PFSK-1 (cell line): ENCODE data around the gene PLAAT5.

Source experiments
- FOXP2 ChIP-seq: optimal IDR thresholded peaks from 2 replicates; pipeline ENCODE3; 2011; ENCODE audit warnings: borderline replicate concordance, control low read depth, inconsistent platforms; ENCODE audit not compliant: insufficient read depth; ENCODE audit errors: extremely low read length, extremely low read depth
- POLR2AphosphoS5 ChIP-seq: IDR thresholded peaks from 2 replicates; pipeline ENCODE4 v1.6.1; 2012; ENCODE audit warnings: low read depth, mild to moderate bottlenecking, control low read depth, low read length, moderate library complexity
- SIN3A ChIP-seq: IDR thresholded peaks from 2 replicates; pipeline ENCODE4 v1.6.1; 2012; ENCODE audit warnings: mild to moderate bottlenecking, low read length, moderate library complexity, borderline replicate concordance; ENCODE audit not compliant: insufficient read depth
- TAF1 ChIP-seq: IDR thresholded peaks from 2 replicates; pipeline ENCODE4 v1.6.1; 2012; ENCODE audit warnings: low read length, control low read depth, borderline replicate concordance; ENCODE audit not compliant: insufficient read depth
- TF ChIP-seq, protein P1 (sequence below), 2 experiments: IDR thresholded peaks; 2 replicates each; pipeline versions ENCODE4 v1.6.1 to v1.8.0; 2011 to 2012; ENCODE audit warnings: low read depth in 2 of 2, low read length in 2 of 2, control low read depth in 1 of 2, inconsistent platforms in 1 of 2, mild to moderate bottlenecking in 1 of 2, moderate library complexity in 1 of 2; ENCODE audit not compliant: insufficient read depth in 1 of 2

PLAAT5 gene

DNA sequence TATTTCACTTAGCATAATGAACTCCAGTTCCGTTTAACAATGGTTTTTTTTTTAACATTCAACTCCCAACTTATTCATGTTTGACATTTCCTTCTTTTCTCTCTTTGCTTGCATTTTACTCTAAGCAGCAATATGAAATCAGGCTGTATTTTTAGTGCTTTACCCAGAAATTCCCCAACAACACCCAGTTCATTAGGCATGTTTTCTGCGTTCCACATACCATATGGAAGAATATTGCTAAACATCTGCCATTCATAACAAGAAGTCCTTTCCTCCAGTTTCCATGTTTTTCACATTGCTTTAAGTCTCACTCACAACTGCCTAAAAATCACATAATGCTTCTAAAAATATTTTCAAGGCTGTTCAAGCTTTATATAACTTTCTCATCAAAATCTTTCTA, 45.8 kb downstream of the PLAAT5 start:
- TF ChIP-seq, protein P1, sequence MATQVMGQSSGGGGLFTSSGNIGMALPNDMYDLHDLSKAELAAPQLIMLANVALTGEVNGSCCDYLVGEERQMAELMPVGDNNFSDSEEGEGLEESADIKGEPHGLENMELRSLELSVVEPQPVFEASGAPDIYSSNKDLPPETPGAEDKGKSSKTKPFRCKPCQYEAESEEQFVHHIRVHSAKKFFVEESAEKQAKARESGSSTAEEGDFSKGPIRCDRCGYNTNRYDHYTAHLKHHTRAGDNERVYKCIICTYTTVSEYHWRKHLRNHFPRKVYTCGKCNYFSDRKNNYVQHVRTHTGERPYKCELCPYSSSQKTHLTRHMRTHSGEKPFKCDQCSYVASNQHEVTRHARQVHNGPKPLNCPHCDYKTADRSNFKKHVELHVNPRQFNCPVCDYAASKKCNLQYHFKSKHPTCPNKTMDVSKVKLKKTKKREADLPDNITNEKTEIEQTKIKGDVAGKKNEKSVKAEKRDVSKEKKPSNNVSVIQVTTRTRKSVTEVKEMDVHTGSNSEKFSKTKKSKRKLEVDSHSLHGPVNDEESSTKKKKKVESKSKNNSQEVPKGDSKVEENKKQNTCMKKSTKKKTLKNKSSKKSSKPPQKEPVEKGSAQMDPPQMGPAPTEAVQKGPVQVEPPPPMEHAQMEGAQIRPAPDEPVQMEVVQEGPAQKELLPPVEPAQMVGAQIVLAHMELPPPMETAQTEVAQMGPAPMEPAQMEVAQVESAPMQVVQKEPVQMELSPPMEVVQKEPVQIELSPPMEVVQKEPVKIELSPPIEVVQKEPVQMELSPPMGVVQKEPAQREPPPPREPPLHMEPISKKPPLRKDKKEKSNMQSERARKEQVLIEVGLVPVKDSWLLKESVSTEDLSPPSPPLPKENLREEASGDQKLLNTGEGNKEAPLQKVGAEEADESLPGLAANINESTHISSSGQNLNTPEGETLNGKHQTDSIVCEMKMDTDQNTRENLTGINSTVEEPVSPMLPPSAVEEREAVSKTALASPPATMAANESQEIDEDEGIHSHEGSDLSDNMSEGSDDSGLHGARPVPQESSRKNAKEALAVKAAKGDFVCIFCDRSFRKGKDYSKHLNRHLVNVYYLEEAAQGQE (IDR thresholded peaks at IDR 0.05; ENCODE audit: insufficient read depth in 1 of 2, low read depth in 2 of 2, low read length in 2 of 2), result no peak
- no peak for TF ChIP-seq SIN3A
- TF ChIP-seq TAF1, result no peak
- no peak for TF ChIP-seq FOXP2
- TF ChIP-seq POLR2AphosphoS5, result no peak

DNA sequence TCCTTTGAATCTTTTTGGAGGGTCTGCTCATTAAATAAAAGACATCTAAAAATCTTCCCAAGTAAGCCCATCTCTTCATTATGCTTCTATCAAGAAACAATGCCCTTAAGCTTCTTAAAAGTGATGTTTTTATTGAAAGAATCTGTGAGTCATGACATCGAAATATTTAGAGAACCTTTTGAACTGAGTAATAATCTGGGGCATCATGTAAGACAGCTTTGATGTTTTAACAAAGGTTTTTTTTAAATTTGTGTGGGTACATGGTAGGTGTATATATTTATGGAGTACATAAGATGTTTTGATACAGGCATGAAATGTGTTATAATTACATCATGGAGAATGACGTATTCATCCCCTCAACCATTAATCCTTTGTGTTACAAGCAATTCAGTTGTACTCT, 46.8 kb downstream of the PLAAT5 start:
- no peak for TF ChIP-seq POLR2AphosphoS5
- no peak for TF ChIP-seq FOXP2
- no peak for TF ChIP-seq TAF1
- TF ChIP-seq, protein P1 (IDR thresholded peaks at IDR 0.05; ENCODE audit: insufficient read depth in 1 of 2, low read depth in 2 of 2, low read length in 2 of 2), result no peak
- TF ChIP-seq SIN3A, result no peak

DNA sequence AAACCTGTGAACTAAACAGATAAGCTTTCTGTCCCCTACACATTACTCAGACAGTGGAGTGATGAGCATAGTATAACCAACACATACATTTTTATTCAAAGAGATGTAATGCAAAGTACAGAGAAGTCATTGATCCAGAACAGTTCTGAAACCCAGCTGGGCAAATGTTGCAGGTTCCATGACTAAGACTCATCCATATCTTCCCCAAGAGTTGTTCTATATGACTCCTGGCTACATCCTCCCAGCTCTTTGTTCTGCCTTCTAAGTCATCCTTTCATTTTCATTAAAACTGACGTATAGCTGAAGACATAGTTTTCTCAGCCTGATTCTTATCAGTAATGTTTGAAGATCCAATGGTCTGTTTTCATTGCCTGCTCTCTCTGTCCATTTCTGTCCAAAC, 47.3 kb downstream of the PLAAT5 start:
- TF ChIP-seq TAF1 (no peak), POLR2AphosphoS5 (no peak), SIN3A (no peak), FOXP2 (no peak)
- TF ChIP-seq, protein P1 (IDR thresholded peaks at IDR 0.05; ENCODE audit: insufficient read depth in 1 of 2, low read depth in 2 of 2, low read length in 2 of 2), result no peak

DNA sequence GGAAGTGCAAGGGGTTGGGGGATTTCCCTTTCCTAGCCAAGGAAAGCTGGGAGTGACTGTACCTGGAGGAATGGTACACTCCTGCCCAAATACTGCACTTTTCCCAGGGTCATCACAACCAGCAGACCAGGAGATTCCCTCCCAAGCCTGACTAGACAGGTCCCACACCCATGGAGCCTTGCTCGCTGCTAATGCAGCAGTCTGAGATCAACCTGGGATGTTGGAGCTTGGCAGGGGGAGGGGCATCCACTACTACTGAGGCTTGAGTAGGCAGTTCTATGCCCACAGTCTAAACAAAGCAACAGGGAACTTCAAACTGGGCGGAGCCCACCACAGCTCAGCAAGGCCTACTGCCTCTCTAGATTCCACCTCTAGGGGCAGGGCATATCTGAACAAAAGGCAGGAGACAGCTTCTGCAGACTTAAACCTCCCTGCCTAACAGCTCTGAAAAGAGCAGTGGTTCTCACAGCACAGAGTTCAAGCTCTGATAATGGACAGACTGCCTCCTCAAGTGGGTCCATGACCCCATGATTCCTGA, 62.9 kb downstream of the PLAAT5 start:
- TF ChIP-seq FOXP2, result no peak
- no peak for TF ChIP-seq SIN3A
- TF ChIP-seq TAF1, result no peak
- TF ChIP-seq, protein P1 (IDR thresholded peaks at IDR 0.05; ENCODE audit: insufficient read depth in 1 of 2, low read depth in 2 of 2, low read length in 2 of 2), result no peak
- TF ChIP-seq POLR2AphosphoS5, result no peak
